ENCODE data around the gene MARF1.
"Not testable (repeated sequence)": the region's sequence is repeated elsewhere in the genome, so short reads cannot be mapped to it uniquely, and the experiment has no call there.

MARF1 gene

DNA sequence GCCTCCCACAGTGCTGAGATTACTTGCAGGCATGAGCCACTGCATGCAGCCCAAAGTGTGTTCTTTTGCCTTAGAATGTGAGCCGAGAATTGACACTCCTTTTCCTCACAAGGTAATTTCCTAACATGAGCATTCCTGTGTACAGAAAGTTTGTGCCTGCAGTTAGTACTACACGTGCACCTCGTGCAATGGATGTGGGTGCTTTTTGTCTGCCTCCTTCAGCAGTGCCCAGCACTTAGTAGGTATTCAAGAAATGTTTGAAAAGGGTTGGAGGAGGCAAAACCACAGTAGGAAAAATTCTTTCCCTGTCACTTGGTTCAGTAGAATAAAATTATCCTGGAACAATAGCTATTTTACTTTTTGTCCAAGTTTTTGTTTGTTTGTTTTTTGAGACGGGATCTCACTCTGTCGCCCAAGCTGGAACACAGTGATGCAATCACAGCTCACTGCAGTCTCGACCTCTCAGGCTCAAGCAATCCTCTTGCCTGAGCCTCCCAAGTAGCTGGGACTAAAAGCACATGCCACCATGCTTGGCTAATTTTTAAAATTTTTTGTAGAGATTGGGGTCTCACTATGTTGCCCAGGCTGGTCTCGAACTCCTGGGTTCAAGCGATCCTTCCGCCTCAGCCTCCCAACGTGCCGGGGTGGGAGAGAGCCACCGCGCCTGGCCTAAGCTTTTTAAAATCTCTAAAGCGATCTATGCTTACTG is 9.5 kb upstream of the MARF1 start:
- in situ Hi-C loops (cut with MboI; ENCODE audit: low sequenced_read_pairs) = no loop called here

- in situ Hi-C loops (cut with MboI; ENCODE audit: low sequenced_read_pairs) = no loop called here
Measured at GRCh38 chr16:15650698-15651171, 7.8 kb upstream of the MARF1 start.

DNA sequence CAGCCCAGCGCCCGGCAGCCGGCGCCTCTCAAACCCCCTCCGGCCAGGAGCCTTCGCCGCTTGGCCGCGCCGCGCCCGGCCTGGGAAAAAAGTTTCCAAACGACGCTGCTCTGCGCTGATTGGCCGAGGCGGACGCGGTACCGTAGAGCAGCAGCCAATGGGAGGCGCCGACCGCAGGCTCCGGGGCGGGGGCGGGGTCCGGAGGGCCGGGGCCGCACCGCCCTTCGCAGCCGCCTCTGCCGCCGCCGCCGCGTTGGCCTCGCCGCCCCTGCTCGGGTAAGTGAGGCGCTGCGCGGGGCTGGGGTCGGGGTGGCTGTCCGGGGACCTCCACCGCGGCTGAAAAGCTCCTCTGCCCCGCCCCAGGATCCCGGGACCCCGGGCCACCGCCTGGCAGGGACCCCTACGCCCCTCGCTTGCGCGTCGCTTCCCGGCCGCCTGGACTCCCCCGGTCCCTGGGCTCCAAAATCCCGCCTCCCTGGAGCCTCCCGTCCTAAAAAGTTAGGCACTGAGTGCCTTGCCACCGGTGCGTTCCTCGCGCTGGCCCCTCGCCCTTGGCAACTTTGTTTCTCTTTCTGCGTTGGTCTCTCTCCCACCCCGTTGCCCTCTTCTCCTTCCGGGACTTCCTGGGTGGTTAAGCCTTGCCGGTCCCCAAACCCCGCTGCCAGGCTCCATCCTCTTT is 7.2 kb upstream of the MARF1 start, which contains the start of gene NDE1:
TSS of gene NDE1 (plus strand) at position 227 of the 679 bp plus-strand sequence. CDS start 14,534 bp downstream, outside the sequence.
- in situ Hi-C loops (cut with MboI; ENCODE audit: low sequenced_read_pairs) = no loop called here

GRCh38 chr16:15649727-15650018 is 6.7 kb upstream of the MARF1 start:
- in situ Hi-C loops (cut with MboI; ENCODE audit: low sequenced_read_pairs) = no loop called here

GRCh38 chr16:15649311-15649710 is 6.4 kb upstream of the MARF1 start:
- in situ Hi-C loops (cut with MboI; ENCODE audit: low sequenced_read_pairs) = not testable (repeated sequence)

GRCh38 chr16:15648135-15648730 is 5.3 kb upstream of the MARF1 start:
- in situ Hi-C loops (cut with MboI; ENCODE audit: low sequenced_read_pairs) = no loop called here

- in situ Hi-C loops (cut with MboI; ENCODE audit: low sequenced_read_pairs) = no loop called here
Measured at GRCh38 chr16:15647294-15648014, 4.5 kb upstream of the MARF1 start.

DNA sequence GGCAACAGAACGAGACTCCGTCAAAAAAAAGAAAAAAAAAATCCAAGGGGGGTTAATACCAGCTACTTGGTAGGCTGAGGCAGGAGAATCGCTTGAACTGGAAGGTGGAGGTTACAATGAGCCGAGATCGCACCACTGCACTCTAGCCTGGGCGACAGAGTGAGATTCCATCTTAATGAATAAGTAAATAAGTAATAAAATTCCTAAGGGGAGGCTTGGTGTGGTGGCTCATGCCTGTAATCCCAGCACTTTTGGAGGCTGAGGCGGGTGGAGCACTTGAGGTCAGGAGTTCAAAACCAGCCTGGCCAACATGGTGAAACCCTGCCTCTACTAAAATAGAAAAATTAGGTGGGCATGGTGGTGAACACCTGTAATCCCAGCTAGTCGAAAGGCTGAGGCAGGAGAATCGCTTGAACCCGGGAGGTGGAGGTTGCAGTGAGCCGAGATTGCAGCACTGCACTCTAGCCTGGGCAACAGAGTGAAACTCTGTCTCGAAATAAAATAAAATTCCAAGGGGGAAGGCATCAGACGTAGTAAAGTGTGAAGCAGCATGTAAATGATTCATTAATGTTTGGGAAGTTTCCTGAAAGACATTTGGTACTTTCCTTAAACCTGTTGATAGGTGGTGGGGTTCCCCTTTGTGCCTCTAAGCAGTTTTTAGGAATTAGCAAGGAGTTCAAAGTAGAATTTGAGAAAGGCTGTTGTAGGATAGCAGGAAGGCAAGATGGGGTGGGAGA is 3.8 kb upstream of the MARF1 start:
- in situ Hi-C loops (cut with MboI; ENCODE audit: low sequenced_read_pairs) = not testable (repeated sequence)

DNA sequence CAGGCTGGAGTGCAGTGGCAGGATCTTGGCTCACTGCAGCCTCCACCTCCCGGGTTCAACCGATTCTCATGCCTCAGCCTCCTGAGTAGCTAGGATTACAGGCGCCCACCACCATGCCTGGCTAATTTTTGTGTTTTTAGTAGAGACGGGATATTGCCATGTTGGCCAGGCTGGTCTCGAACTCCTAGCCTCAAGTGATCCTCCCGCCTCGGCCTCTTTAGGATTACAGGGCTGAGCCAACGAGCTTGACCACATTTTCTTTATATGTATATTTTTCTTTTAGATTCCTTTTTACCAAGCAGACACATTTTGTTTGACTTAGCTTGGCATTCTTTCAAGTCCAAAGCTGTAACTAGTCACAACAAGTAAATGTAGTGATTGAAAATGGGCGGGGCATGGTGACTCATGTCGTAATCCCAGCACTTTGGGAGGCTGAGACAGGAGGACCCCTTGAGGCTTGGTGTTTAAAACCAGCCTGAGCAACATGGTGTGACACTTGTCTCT is 2.1 kb upstream of the MARF1 start:
- in situ Hi-C loops (cut with MboI; ENCODE audit: low sequenced_read_pairs) = not testable (repeated sequence)

GRCh38 chr16:15644267-15644961 is 1.5 kb upstream of the MARF1 start:
- in situ Hi-C loops (cut with MboI; ENCODE audit: low sequenced_read_pairs) = no loop called here

DNA sequence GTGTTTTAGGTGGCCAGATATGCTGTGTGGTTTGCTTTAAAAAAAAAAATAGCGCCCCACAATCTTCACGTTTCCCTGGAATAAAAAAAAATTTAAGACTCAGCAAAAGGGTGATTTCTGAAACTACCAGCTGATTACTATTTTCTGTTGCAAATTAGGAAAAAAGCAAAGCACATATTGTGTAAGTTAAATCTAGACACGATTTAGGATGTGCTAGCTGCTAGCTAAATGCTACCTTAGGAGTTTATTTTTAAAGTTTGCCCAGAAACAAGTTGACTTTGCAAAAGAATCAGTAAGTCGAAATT is 944 bp upstream of the MARF1 start:
- in situ Hi-C loops (cut with MboI; ENCODE audit: low sequenced_read_pairs) = no loop called here

GRCh38 chr16:15642557-15643047 is 352 bp downstream of the MARF1 start:
- in situ Hi-C loops (cut with MboI; ENCODE audit: low sequenced_read_pairs) = no loop called here

- in situ Hi-C loops (cut with MboI; ENCODE audit: low sequenced_read_pairs) = no loop called here
Measured at GRCh38 chr16:15641753-15642556, 999 bp downstream of the MARF1 start.

GRCh38 chr16:15640966-15641365 is 2.0 kb downstream of the MARF1 start:
- in situ Hi-C loops (cut with MboI; ENCODE audit: low sequenced_read_pairs) = no loop called here

GRCh38 chr16:15639061-15639568 is 3.8 kb downstream of the MARF1 start:
- in situ Hi-C loops (cut with MboI; ENCODE audit: low sequenced_read_pairs) = no loop called here

GRCh38 chr16:15636392-15636873 is 6.5 kb downstream of the MARF1 start:
- in situ Hi-C loops (cut with MboI; ENCODE audit: low sequenced_read_pairs) = no loop called here

DNA sequence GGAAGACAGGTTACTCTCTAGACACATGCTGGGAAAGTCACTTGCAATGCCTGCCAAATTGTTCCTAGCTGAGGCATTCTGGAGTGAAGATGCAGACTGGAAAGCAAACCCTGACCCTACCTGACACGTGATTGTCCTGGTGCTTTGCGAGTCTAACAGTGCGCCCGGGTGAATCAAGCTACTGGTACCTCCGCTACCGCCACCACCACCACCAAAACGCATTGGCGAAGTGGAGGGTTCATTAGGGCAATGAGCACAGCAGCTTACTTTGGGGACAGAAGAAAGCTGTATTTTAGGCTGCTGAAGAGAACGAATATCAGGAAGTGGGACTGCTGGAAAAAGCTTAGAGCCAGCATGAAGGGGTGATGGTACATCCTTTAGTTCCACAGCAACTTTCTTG is 7.0 kb downstream of the MARF1 start:
- in situ Hi-C loops (cut with MboI; ENCODE audit: low sequenced_read_pairs) = no loop called here

DNA sequence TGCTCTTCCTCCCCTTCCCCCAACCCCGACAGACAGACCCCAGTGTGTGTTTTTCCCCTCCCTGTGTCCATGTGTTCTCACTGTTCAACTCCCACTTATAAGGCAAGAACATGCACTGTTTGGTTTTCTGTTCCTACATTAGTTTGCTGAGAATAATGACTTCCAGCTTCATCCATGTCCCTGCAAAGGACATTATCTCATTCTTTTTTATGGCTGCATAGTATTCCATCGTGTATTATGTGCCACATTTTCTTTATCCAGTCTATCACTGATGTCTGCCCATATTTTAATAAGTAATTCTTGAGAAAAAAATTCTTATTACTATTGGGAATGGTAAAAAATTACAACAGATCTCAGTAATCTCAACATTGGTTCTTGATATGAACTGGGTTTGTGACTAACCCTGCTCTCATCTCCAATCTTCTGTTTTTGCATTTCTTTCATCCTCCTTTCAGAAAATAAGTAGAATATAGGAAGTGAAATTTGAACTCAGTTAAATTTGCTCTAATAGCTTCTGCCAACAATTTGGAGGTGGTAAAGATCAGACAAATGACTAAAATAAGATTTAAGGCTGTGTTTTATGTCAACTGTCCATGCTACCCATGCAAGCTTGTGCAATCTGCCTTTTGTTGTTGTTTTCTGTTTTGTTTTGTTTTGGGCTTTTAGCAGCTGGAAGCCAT is 11.1 kb downstream of the MARF1 start:
- in situ Hi-C loops (cut with MboI; ENCODE audit: low sequenced_read_pairs) = no loop called here
